Caki2 (cell line): Measurements from ENCODE around the gene TTLL5. TPM values are rescaled to one million over a fixed set of nuclear protein-coding genes. Genes with fewer than 3 reads are reported as not detected.

Experiments
- DNase-seq: peaks from one replicate; pipeline ENCODE4 v3.0.0-alpha.2; 2015; ENCODE audit warnings: low read depth
- in situ Hi-C: cut with HindIII; loops from 2 replicates; pipeline ENCODE4 v1.10.0; 2016; ENCODE audit warnings: low sequenced_read_pairs, low pct_unique_long_range_greater_than_20kb, mixed read lengths
- total RNA-seq: library from RNA; depleted of rRNA; stranded (reverse); fragments of >200 nt; shearing (Covaris generic); gene quantifications from 2 replicates; pipeline ENCODE4 v1.2.3, GENCODE V29; 2014; ENCODE audit warnings: low replicate concordance; rRNA removed

Gene TTLL5
- total RNA-seq, 1 experiment from 2014 or later, result 35.3 TPM

- in situ Hi-C loops, result no loop called here
- DNase-seq, result no peak
Measured at GRCh38 chr14:76002383-76002782, 341.3 kb downstream of the TTLL5 start.

Other genes starting within 250 kb of the TTLL5 start
- gene JDP2, start 233.2 kb upstream of the TTLL5 start, total RNA-seq, result 34.2 and 36.6 TPM in 2 replicates
- not detected in 2 replicates for gene BATF, start 138.8 kb upstream of the TTLL5 start, total RNA-seq
- gene FLVCR2, start 82.6 kb upstream of the TTLL5 start, total RNA-seq, result 2.9 and 7.0 TPM in 2 replicates
- 5.8 and 13.5 TPM in 2 replicates for gene ERG28, start 370 bp upstream of the TTLL5 start, total RNA-seq